SK-N-MC (cell line): ENCODE results near the gene PPM1M.

ENCODE experiments used
- EZH2 ChIP-seq: fragments of 200-600 bp; sonication (generic); IDR thresholded peaks from one replicate; pipeline ENCODE4 v1.6.1; 2017; ENCODE audit warnings: antibody characterized with exemption
- FOXP2 ChIP-seq: optimal IDR thresholded peaks from 2 replicates; pipeline ENCODE3; 2011; ENCODE audit warnings: mild to moderate bottlenecking, moderate library complexity; ENCODE audit not compliant: insufficient read depth; ENCODE audit errors: extremely low read length, control extremely low read depth
- POLR2AphosphoS5 ChIP-seq: IDR thresholded peaks from 2 replicates; pipeline ENCODE4 v1.6.1; 2012; ENCODE audit warnings: mild to moderate bottlenecking, low read depth, low read length, borderline replicate concordance

- no peak for TF ChIP-seq POLR2AphosphoS5
- no peak for TF ChIP-seq EZH2
- TF ChIP-seq FOXP2, result no peak
These were observed 50.2 kb downstream of the PPM1M start for GRCh38 chr3:52295671-52296208.
